NCI-H2196 treated with DMSO at 0.1 percent for 48 hours (cell line): Measurements from ENCODE around the gene H6PD.

Experiments used
- DNase-seq: peaks from one replicate; lab custom pipeline; 2025; ENCODE audit not compliant: unreplicated experiment; lab: John Stamatoyannopoulos, UW

Gene H6PD

GRCh38 chr1:9253453-9254105 lies 19.0 kb downstream of the H6PD start:
- no peak for DNase-seq

GRCh38 chr1:9256332-9256731 lies 21.8 kb downstream of the H6PD start:
- no peak for DNase-seq

GRCh38 chr1:9257851-9258250 lies 23.3 kb downstream of the H6PD start:
- DNase-seq = no peak

GRCh38 chr1:9258629-9259028 lies 24.1 kb downstream of the H6PD start:
- DNase-seq = no peak

GRCh38 chr1:9260059-9260766 lies 25.6 kb downstream of the H6PD start:
- DNase-seq = no peak

GRCh38 chr1:9261496-9261895 lies 26.9 kb downstream of the H6PD start:
- no peak for DNase-seq

GRCh38 chr1:9262096-9262986 lies 27.8 kb downstream of the H6PD start:
- DNase-seq = no peak

- no peak for DNase-seq
Observed at GRCh38 chr1:9263276-9263855, 28.8 kb downstream of the H6PD start.

GRCh38 chr1:9263984-9264872 lies 29.7 kb downstream of the H6PD start:
- DNase-seq = no peak

- no peak for DNase-seq
Observed at GRCh38 chr1:9265037-9265436, 30.5 kb downstream of the H6PD start.

GRCh38 chr1:9265968-9266367 lies 31.4 kb downstream of the H6PD start:
- DNase-seq = no peak

- DNase-seq = no peak
Observed at GRCh38 chr1:9267352-9267686, 32.7 kb downstream of the H6PD start.

- DNase-seq = no peak
Observed at GRCh38 chr1:9267827-9268581, 33.4 kb downstream of the H6PD start.

- no peak for DNase-seq
Observed at GRCh38 chr1:9269078-9269501, 34.5 kb downstream of the H6PD start.

- no peak for DNase-seq
Observed at GRCh38 chr1:9269721-9270120, 35.1 kb downstream of the H6PD start.

GRCh38 chr1:9270290-9270883 lies 35.8 kb downstream of the H6PD start:
- DNase-seq = no peak

GRCh38 chr1:9271283-9271682 lies 36.7 kb downstream of the H6PD start:
- no peak for DNase-seq

- DNase-seq = no peak
Observed at GRCh38 chr1:9271861-9272595, 37.5 kb downstream of the H6PD start.

- DNase-seq = no peak
Observed at GRCh38 chr1:9273177-9273576, 38.6 kb downstream of the H6PD start.
